Caco-2 (cell line): ENCODE results near the gene STK32C. TPM values are rescaled to one million over a fixed set of nuclear protein-coding genes. Genes with fewer than 3 reads are reported as not detected.

ENCODE experiments used
- BruUV-seq: library from RNA; stranded (reverse); fragments of 400-500 nt; replicated peaks from 2 replicates; lab custom pipeline; 2021; lab: Mats Ljungman, UMichigan
- CTCF ChIA-PET: fragments of 300-600 bp; sonication (Branson Sonifier 250); formaldehyde crosslinking; loops from one replicate; lab custom pipeline; 2022; ENCODE audit warnings: antibody characterized with exemption; lab: Charles Lee
- POLR2A ChIA-PET: fragments of 300-600 bp; sonication (Branson Sonifier 250); formaldehyde crosslinking; loops from one replicate; lab custom pipeline; 2022; ENCODE audit warnings: antibody characterized with exemption; lab: Charles Lee
- DNase-seq, 2 experiments: peaks; one replicate each; pipeline versions ENCODE4 v3.0.0 to v3.0.0-alpha.2; 2020 to 2022
- H3K27me3 ChIP-seq: replicated peaks from 2 replicates; pipeline ENCODE4 v1.6.0; 2011; ENCODE audit warnings: low read length; ENCODE audit not compliant: control insufficient read depth, insufficient read depth
- H3K36me3 ChIP-seq: 2 replicates; pipeline ENCODE4 v1.5.1; 2011; ENCODE audit warnings: low read length; ENCODE audit not compliant: control insufficient read depth, insufficient read depth
- H3K4me1 ChIP-seq: fragments of 250-450 bp; sonication (Bioruptor Pico); 2 replicates; pipeline ENCODE4 v1.5.1; 2020; ENCODE audit warnings: mild to moderate bottlenecking
- H3K4me3 ChIP-seq: 2 replicates; pipeline ENCODE4 v1.5.1; 2011; ENCODE audit warnings: low read depth, mild to moderate bottlenecking, control low read depth, low read length
- H3K9me3 ChIP-seq: fragments of 250-450 bp; sonication (Bioruptor Pico); 2 replicates; pipeline ENCODE4 v1.5.1; 2020; ENCODE audit warnings: mild to moderate bottlenecking, moderate library complexity
- H3K27ac Mint-ChIP-seq: one replicate; pipeline ENCODE4 v1.8.0; 2022; ENCODE audit warnings: mixed read lengths; ENCODE audit not compliant: unreplicated experiment
- H3K27me3 Mint-ChIP-seq: one replicate; pipeline ENCODE4 v1.8.0; 2022; ENCODE audit warnings: mixed read lengths; ENCODE audit not compliant: insufficient read depth, unreplicated experiment
- H3K36me3 Mint-ChIP-seq: one replicate; pipeline ENCODE4 v1.8.0; 2022; ENCODE audit warnings: mild to moderate bottlenecking, mixed read lengths; ENCODE audit not compliant: insufficient read depth, unreplicated experiment
- H3K4me1 Mint-ChIP-seq: one replicate; pipeline ENCODE4 v1.8.0; 2022; ENCODE audit warnings: low read depth, mixed read lengths; ENCODE audit not compliant: unreplicated experiment
- H3K4me3 Mint-ChIP-seq: one replicate; pipeline ENCODE4 v1.8.0; 2022; ENCODE audit warnings: mild to moderate bottlenecking, moderate library complexity, mixed read lengths; ENCODE audit not compliant: unreplicated experiment
- H3K9me3 Mint-ChIP-seq: one replicate; pipeline ENCODE4 v1.8.0; 2022; ENCODE audit warnings: mixed read lengths; ENCODE audit not compliant: unreplicated experiment
- CTCF ChIP-seq, 2 experiments: fragments of 200-600 bp in 1 of 2; IDR thresholded peaks; 1 replicate in 1 of 2; 2 replicates in 1 of 2; pipeline versions ENCODE4 v1.5.1 to v1.8.0; 2011 to 2022; ENCODE audit warnings: antibody characterized with exemption in 1 of 2, control low read depth in 1 of 2, inconsistent platforms in 1 of 2, low read depth in 1 of 2, low read length in 1 of 2, mild to moderate bottlenecking in 1 of 2, moderate library complexity in 1 of 2; ENCODE audit not compliant: insufficient read depth in 1 of 2, severe bottlenecking in 1 of 2, unreplicated experiment in 1 of 2
- intact Hi-C: fragments of 100-400 bp; cut with micrococcal nuclease; formaldehyde crosslinking; loops from one replicate; pipeline ENCODE4 v1.10.0; 2022; ENCODE audit not compliant: unreplicated experiment
- total RNA-seq: library from RNA; stranded (reverse); gene quantifications from 2 replicates; pipeline ENCODE4 v1.2.3, GENCODE V29; 2022

The STK32C gene
- total RNA-seq, 1 experiment from 2014 or later: 13.3 TPM

DNA sequence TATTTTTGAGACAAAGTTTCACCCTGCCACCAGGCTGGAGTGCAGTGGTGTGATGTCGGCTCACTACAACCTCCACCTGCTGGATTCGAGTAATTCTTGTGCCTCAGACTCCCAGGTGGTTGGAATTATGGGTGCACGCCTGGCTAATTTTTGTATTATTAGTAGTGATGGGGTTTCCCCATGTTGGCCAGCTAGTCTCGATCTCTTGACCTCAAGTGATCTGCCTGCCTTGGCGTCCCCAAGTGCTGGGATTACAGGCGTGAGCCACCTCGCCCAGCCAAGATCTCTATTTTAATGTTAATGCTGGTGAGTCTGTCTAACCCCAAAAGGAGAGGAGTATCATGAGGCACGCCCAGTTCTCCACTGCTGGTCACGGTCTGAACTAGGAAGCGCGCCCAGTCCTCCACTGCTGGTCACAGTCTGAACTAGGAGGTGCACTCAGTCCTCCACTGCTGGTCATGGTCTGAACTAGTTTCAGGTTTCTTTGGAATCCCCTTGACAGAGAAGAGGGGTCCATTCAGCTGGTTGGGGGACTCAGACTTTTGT lies 18.7 kb upstream of the STK32C start:
- Mint-ChIP-seq H3K9me3 (no peaks in the 10 kb centered on the region), H3K36me3 (peaks cover 28% of the 10 kb centered on the region), H3K4me1 (peaks cover 14% of the 10 kb centered on the region), H3K27me3 (no peaks in the 10 kb centered on the region), H3K27ac (no peak overlapping the region), H3K4me3 (no peak overlapping the region)
- CTCF ChIA-PET: no interaction called here
- Histone ChIP-seq H3K9me3 (no peaks in the 10 kb centered on the region), H3K27me3 (no peaks in the 10 kb centered on the region), H3K4me3 (no peak overlapping the region), H3K4me1 (peaks cover 16% of the 10 kb centered on the region; the same call in 1 of the 2 replicates), H3K36me3 (no peaks in the 10 kb centered on the region)
- intact Hi-C loops: no loop called here
- DNase-seq: no peak
- no TSS peak for BruUV-seq
- TF ChIP-seq CTCF (IDR thresholded peaks at IDR 0.05; ENCODE audit: insufficient read depth in 1 of 2, low read depth in 1 of 2, low read length in 1 of 2, severe bottlenecking in 1 of 2, unreplicated experiment in 1 of 2): no peak
- POLR2A ChIA-PET: no interaction called here

GRCh38 chr10:132324186-132324585 lies 16.4 kb upstream of the STK32C start:
- H3K27ac Mint-ChIP-seq: no peak overlapping the region

GRCh38 chr10:132322586-132323048 lies 14.9 kb upstream of the STK32C start:
- H3K9me3 Mint-ChIP-seq: no peaks in the 10 kb centered on the region
- H3K4me1 Mint-ChIP-seq: no peaks in the 10 kb centered on the region

More at GRCh38 chr10:132324186-132324585, 16.4 kb upstream of the STK32C start:
- intact Hi-C loops: no loop called here
- Mint-ChIP-seq H3K36me3 (peaks cover 13% of the 10 kb centered on the region), H3K27me3 (no peaks in the 10 kb centered on the region), H3K9me3 (no peaks in the 10 kb centered on the region), H3K4me1 (peaks cover under 1% of the 10 kb centered on the region), H3K4me3 (no peak overlapping the region)
- no TSS peak for BruUV-seq
- Histone ChIP-seq H3K4me1 (peaks cover 10% of the 10 kb centered on the region; the same call in 1 of the 2 replicates), H3K27me3 (no peaks in the 10 kb centered on the region), H3K9me3 (no peaks in the 10 kb centered on the region), H3K4me3 (no peak overlapping the region), H3K36me3 (no peaks in the 10 kb centered on the region)
- no peak for DNase-seq
- no peak for TF ChIP-seq CTCF (IDR thresholded peaks at IDR 0.05; ENCODE audit: insufficient read depth in 1 of 2, low read depth in 1 of 2, low read length in 1 of 2, severe bottlenecking in 1 of 2, unreplicated experiment in 1 of 2)
- POLR2A ChIA-PET: no interaction called here
- CTCF ChIA-PET: no interaction called here

More at GRCh38 chr10:132322586-132323048, 14.9 kb upstream of the STK32C start:
- Histone ChIP-seq H3K9me3 (no peaks in the 10 kb centered on the region), H3K36me3 (no peaks in the 10 kb centered on the region), H3K4me1 (peaks cover 10% of the 10 kb centered on the region; the same call in 1 of the 2 replicates), H3K27me3 (no peaks in the 10 kb centered on the region), H3K4me3 (no peak overlapping the region)
- no peak for TF ChIP-seq CTCF (IDR thresholded peaks at IDR 0.05; ENCODE audit: insufficient read depth in 1 of 2, low read depth in 1 of 2, low read length in 1 of 2, severe bottlenecking in 1 of 2, unreplicated experiment in 1 of 2)
- BruUV-seq: TSS peak; percentile 13
- POLR2A ChIA-PET: no interaction called here
- Mint-ChIP-seq H3K27ac (no peak overlapping the region), H3K27me3 (no peaks in the 10 kb centered on the region), H3K4me3 (no peak overlapping the region), H3K36me3 (peaks cover 13% of the 10 kb centered on the region)
- CTCF ChIA-PET: no interaction called here
- intact Hi-C loops: no loop called here
- DNase-seq: peak in 1 of 2 experiments; percentile 46
